ENCODE results near the gene OXLD1. TPM values are rescaled to one million over a fixed set of nuclear protein-coding genes. Genes with fewer than 3 reads are reported as not detected.

OXLD1 gene
- total RNA-seq, 4 donors from 2014 or later, result 3.2 to 56.1 (median 20.3) TPM

- no peak for DNase-seq
- H3K36me3 ChIP-seq, result no peaks in the 10 kb centered on the region
- no peak for TF ChIP-seq CTCF (IDR thresholded peaks at IDR 0.05)
- no peak for TF ChIP-seq POLR2A (IDR thresholded peaks at IDR 0.05)
- H3K27me3 ChIP-seq, result no peaks in the 10 kb centered on the region
- no peak overlapping the region for H3K4me3 ChIP-seq
- no peaks in the 10 kb centered on the region for H3K4me1 ChIP-seq
- intact Hi-C loops (cut with DNase I; ENCODE audit: low total_unique reads), result no loop called here
- no peaks in the 10 kb centered on the region for H3K9me3 ChIP-seq
- H3K27ac ChIP-seq, result no peak overlapping the region
Observed at GRCh38 chr17:81690549-81690948, 24.1 kb upstream of the OXLD1 start.

- intact Hi-C loops (cut with DNase I; ENCODE audit: low total_unique reads), result no loop called here
- no peak for DNase-seq
- Histone ChIP-seq H3K4me1 (peaks cover 2 to 5% of the 10 kb centered on the region in 2 donors), H3K9me3 (no peaks in the 10 kb centered on the region), H3K36me3 (no peaks in the 10 kb centered on the region), H3K4me3 (no peak overlapping the region), H3K27me3 (no peaks in the 10 kb centered on the region), H3K27ac (no peak overlapping the region)
- no peak for TF ChIP-seq CTCF (IDR thresholded peaks at IDR 0.05)
- TF ChIP-seq POLR2A (IDR thresholded peaks at IDR 0.05), result no peak
Observed at GRCh38 chr17:81690066-81690465, 23.7 kb upstream of the OXLD1 start.

- H3K4me1 ChIP-seq, result peaks cover 7 to 12% of the 10 kb centered on the region in 2 donors
- no peaks in the 10 kb centered on the region for H3K9me3 ChIP-seq
- no peaks in the 10 kb centered on the region for H3K27me3 ChIP-seq
- no peak overlapping the region for H3K4me3 ChIP-seq
- intact Hi-C loops (cut with DNase I; ENCODE audit: low total_unique reads), result no loop called here
- H3K36me3 ChIP-seq, result no peaks in the 10 kb centered on the region
- TF ChIP-seq CTCF (IDR thresholded peaks at IDR 0.05), result no peak
- TF ChIP-seq POLR2A (IDR thresholded peaks at IDR 0.05), result no peak
- DNase-seq, result no peak
- H3K27ac ChIP-seq, result no peak overlapping the region
Observed at GRCh38 chr17:81688616-81689015, 22.2 kb upstream of the OXLD1 start.

- no peaks in the 10 kb centered on the region for H3K27me3 ChIP-seq
- peaks cover 7 to 14% of the 10 kb centered on the region in 2 donors for H3K4me1 ChIP-seq
- no peaks in the 10 kb centered on the region for H3K36me3 ChIP-seq
- DNase-seq, result no peak
- no peak overlapping the region for H3K4me3 ChIP-seq
- no peak overlapping the region for H3K27ac ChIP-seq
- H3K9me3 ChIP-seq, result no peaks in the 10 kb centered on the region
- intact Hi-C loops (cut with DNase I; ENCODE audit: low total_unique reads), result no loop called here
- no peak for TF ChIP-seq POLR2A (IDR thresholded peaks at IDR 0.05)
Observed at GRCh38 chr17:81687770-81688541, 21.6 kb upstream of the OXLD1 start.

- no peak for DNase-seq
- Histone ChIP-seq H3K36me3 (no peaks in the 10 kb centered on the region), H3K27me3 (no peaks in the 10 kb centered on the region), H3K4me3 (no peak overlapping the region), H3K9me3 (no peaks in the 10 kb centered on the region), H3K4me1 (peaks cover 7 to 19% of the 10 kb centered on the region in 2 donors), H3K27ac (no peak overlapping the region)
- TF ChIP-seq POLR2A (IDR thresholded peaks at IDR 0.05) (no peak), CTCF (IDR thresholded peaks at IDR 0.05) (no peak)
- intact Hi-C loops (cut with DNase I; ENCODE audit: low total_unique reads), result no loop called here
Observed at GRCh38 chr17:81686614-81687013, 20.2 kb upstream of the OXLD1 start.

Data from uterus (tissue), 4 donors.